ENCODE measurements around the gene PPP6R3. TPM values are rescaled to one million over a fixed set of nuclear protein-coding genes. Genes with fewer than 3 reads are reported as not detected.
A peak's percentile ranks its signal among the peaks of the same experiment; 100 is the strongest.

Gene PPP6R3
- polyA plus RNA-seq, 1 of the 3 experiments (the other 2 are of a cell fraction) = 28.1 TPM

- Histone ChIP-seq H3K27ac (ENCODE audit: low read depth in 2 of 2, low read length in 1 of 2) (peak overlapping the region in 1 of 2 experiments; percentile 29; a peak in 1 of 4 replicates), H3K9me3 (no peaks in the 10 kb centered on the region), H3K36me3 (replicated peaks in 1 of 2; ENCODE audit: control insufficient read depth in 1 of 2, insufficient read depth in 2 of 2, low read length in 1 of 2) (peaks cover 4 to 9% of the 10 kb centered on the region in 2 experiments), H3K4me3 (ENCODE audit: low read depth in 2 of 2, low read length in 1 of 2) (no peak overlapping the region), H3K9me2 (no peaks in the 10 kb centered on the region), H4K20me1 (ENCODE audit: insufficient read depth) (peaks cover 100% of the 10 kb centered on the region), H2AFZ (ENCODE audit: low read depth) (no peak overlapping the region), H3K9ac (no peak overlapping the region), H3K4me2 (no peak overlapping the region), H3K27me3 (ENCODE audit: insufficient read depth) (no peaks in the 10 kb centered on the region), H3K4me1 (ENCODE audit: control insufficient read depth in 1 of 2, insufficient read depth in 2 of 2, low read depth in 1 of 2, low read length in 1 of 2) (peaks cover 16 to 27% of the 10 kb centered on the region in 2 experiments; a peak in 2 of 4 replicates), H3F3A (replicated peaks; ENCODE audit: insufficient read depth) (no peaks in the 10 kb centered on the region), H3K79me2 (ENCODE audit: insufficient read depth) (peaks cover 100% of the 10 kb centered on the region)
- POLR2A ChIA-PET = no interaction called here
- CTCF ChIA-PET = interaction anchor here (1.3 kb wide), 1 partner anchor 68 kb away, joined by 3 read pairs; no protein-coding TSS in a partner anchor
- no peak for DNase-seq
- TF ChIP-seq GABPA (IDR thresholded peaks at IDR 0.05; ENCODE audit: low read depth) (no peak), EP300 (IDR thresholded peaks at IDR 0.05; ENCODE audit: borderline replicate concordance in 1 of 2, low read depth in 1 of 2, low read length in 1 of 2) (0 out of 4 replicates have a peak, but pooled peaks of 1 of the 2 experiments have one; percentile 20), FOXJ3 (CRISPR knock-in tag; IDR thresholded peaks at IDR 0.05) (no peak), REST (IDR thresholded peaks at IDR 0.05; ENCODE audit: low read depth, low read length) (no peak)
- TF ChIP-seq, protein P1, sequence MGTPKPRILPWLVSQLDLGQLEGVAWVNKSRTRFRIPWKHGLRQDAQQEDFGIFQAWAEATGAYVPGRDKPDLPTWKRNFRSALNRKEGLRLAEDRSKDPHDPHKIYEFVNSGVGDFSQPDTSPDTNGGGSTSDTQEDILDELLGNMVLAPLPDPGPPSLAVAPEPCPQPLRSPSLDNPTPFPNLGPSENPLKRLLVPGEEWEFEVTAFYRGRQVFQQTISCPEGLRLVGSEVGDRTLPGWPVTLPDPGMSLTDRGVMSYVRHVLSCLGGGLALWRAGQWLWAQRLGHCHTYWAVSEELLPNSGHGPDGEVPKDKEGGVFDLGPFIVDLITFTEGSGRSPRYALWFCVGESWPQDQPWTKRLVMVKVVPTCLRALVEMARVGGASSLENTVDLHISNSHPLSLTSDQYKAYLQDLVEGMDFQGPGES (IDR thresholded peaks at IDR 0.05; ENCODE audit: low read depth, low read length) = no peak
- 57% methylated on average over 2 of the region's 2 CpGs for WGBS (ENCODE audit: low lambda C conversion rate)
Measured at GRCh38 chr11:68469122-68469521, 8.6 kb downstream of the PPP6R3 start.

DNA sequence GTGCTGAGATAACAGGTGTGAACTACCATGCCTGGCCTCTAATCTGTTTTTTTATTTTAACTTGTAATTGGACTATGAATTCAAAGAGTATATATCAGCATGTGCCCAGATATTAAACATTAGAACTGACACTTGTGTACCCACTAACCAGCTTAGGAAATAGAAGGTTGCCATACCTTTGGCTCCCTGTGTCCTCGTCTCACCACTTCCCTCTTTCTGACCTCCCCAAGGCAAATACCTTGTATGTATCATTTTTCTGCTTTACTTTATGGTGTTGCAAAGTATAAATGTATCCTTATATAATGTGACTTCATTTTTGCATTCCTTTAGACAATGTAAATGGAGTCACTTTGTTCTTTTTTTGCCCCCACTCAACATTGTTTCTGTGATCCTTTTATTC is 9.1 kb downstream of the PPP6R3 start:
- H3K4me3 ChIP-seq (ENCODE audit: low read depth in 2 of 2, low read length in 1 of 2) = no peak overlapping the region
- no peak overlapping the region for H2AFZ ChIP-seq (ENCODE audit: low read depth)
- no peaks in the 10 kb centered on the region for H3K9me3 ChIP-seq
- H3K27ac ChIP-seq (ENCODE audit: low read depth in 2 of 2, low read length in 1 of 2) = peak overlapping the region in 1 of 2 experiments; percentile 79; a peak in 2 of 4 replicates
- peaks cover 100% of the 10 kb centered on the region for H4K20me1 ChIP-seq (ENCODE audit: insufficient read depth)
- H3F3A ChIP-seq (replicated peaks; ENCODE audit: insufficient read depth) = no peaks in the 10 kb centered on the region
- POLR2A ChIA-PET = no interaction called here
- H3K27me3 ChIP-seq (ENCODE audit: insufficient read depth) = no peaks in the 10 kb centered on the region
- no peak overlapping the region for H3K4me2 ChIP-seq
- CTCF ChIA-PET = interaction anchor here (1.3 kb wide), 1 partner anchor 68 kb away, joined by 3 read pairs; no protein-coding TSS in a partner anchor
- TF ChIP-seq, protein P1 (IDR thresholded peaks at IDR 0.05; ENCODE audit: low read depth, low read length) = no peak
- no peak for TF ChIP-seq GATA2 (CRISPR knock-in tag; IDR thresholded peaks at IDR 0.05)
- TF ChIP-seq POLR2AphosphoS5 (IDR thresholded peaks at IDR 0.05; ENCODE audit: low read depth, low read length) = no peak
- no peak for TF ChIP-seq JUND (IDR thresholded peaks at IDR 0.05)
- no peak for TF ChIP-seq EZH2phosphoT487 (IDR thresholded peaks at IDR 0.05; ENCODE audit: borderline replicate concordance, low read depth)
- no peak for TF ChIP-seq FOSL2 (IDR thresholded peaks at IDR 0.05; ENCODE audit: borderline replicate concordance, low read depth)
- TF ChIP-seq FOXJ3 (CRISPR knock-in tag; IDR thresholded peaks at IDR 0.05) = no peak
- TF ChIP-seq, protein P2, sequence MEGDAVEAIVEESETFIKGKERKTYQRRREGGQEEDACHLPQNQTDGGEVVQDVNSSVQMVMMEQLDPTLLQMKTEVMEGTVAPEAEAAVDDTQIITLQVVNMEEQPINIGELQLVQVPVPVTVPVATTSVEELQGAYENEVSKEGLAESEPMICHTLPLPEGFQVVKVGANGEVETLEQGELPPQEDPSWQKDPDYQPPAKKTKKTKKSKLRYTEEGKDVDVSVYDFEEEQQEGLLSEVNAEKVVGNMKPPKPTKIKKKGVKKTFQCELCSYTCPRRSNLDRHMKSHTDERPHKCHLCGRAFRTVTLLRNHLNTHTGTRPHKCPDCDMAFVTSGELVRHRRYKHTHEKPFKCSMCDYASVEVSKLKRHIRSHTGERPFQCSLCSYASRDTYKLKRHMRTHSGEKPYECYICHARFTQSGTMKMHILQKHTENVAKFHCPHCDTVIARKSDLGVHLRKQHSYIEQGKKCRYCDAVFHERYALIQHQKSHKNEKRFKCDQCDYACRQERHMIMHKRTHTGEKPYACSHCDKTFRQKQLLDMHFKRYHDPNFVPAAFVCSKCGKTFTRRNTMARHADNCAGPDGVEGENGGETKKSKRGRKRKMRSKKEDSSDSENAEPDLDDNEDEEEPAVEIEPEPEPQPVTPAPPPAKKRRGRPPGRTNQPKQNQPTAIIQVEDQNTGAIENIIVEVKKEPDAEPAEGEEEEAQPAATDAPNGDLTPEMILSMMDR (IDR thresholded peaks at IDR 0.05) = no peak
- TF ChIP-seq RFX5 (IDR thresholded peaks at IDR 0.05; ENCODE audit: low read length) = no peak
- no peak for TF ChIP-seq RAD21 (IDR thresholded peaks at IDR 0.05; ENCODE audit: low read length)
- no peak overlapping the region for H3K9ac ChIP-seq
- no peaks in the 10 kb centered on the region for H3K9me2 ChIP-seq
- H3K4me1 ChIP-seq (ENCODE audit: control insufficient read depth in 1 of 2, insufficient read depth in 2 of 2, low read depth in 1 of 2, low read length in 1 of 2) = peaks cover 16 to 27% of the 10 kb centered on the region in 2 experiments; a peak in 2 of 4 replicates
- peaks cover 4 to 9% of the 10 kb centered on the region in 2 experiments for H3K36me3 ChIP-seq (replicated peaks in 1 of 2; ENCODE audit: control insufficient read depth in 1 of 2, insufficient read depth in 2 of 2, low read length in 1 of 2)
- 95% methylated on average over 1 of the region's 1 CpG for WGBS (ENCODE audit: low lambda C conversion rate)
- no peak for DNase-seq
- peaks cover 100% of the 10 kb centered on the region for H3K79me2 ChIP-seq (ENCODE audit: insufficient read depth)

Data from SK-N-SH (cell line).